ENCODE measurements around the gene IFI27. TPM values are rescaled to one million over a fixed set of nuclear protein-coding genes. Genes with fewer than 3 reads are reported as not detected.
A peak's percentile ranks its signal among the peaks of the same experiment; 100 is the strongest.
"Not testable (repeated sequence)": the region's sequence is repeated elsewhere in the genome, so short reads cannot be mapped to it uniquely, and the experiment has no call there.

Gene IFI27
- total RNA-seq, 2 donors from 2014 or later: 138 to 441 TPM

GRCh38 chr14:94139421-94139820 is 28.9 kb downstream of the IFI27 start:
- ATAC-seq: no peak
- no peak for DNase-seq
- intact Hi-C loops (cut with DNase I): loop anchor here (5.0 to 10.0 kb wide), 3 partner anchors 38 to 205 kb away; no protein-coding TSS in a partner anchor

- no peak for ATAC-seq
- DNase-seq: no peak
- intact Hi-C loops (cut with DNase I): no loop called here
Observed at GRCh38 chr14:94142247-94142646, 31.7 kb downstream of the IFI27 start.

- DNase-seq: no peak
- ATAC-seq: no peak
- intact Hi-C loops (cut with DNase I): no loop called here
Observed at GRCh38 chr14:94142836-94143235, 32.3 kb downstream of the IFI27 start.

GRCh38 chr14:94143239-94143638 is 32.7 kb downstream of the IFI27 start:
- intact Hi-C loops (cut with DNase I): no loop called here
- DNase-seq: no peak
- no peak for ATAC-seq

GRCh38 chr14:94143711-94144110 is 33.2 kb downstream of the IFI27 start:
- no peak for DNase-seq
- no peak for ATAC-seq
- intact Hi-C loops (cut with DNase I): no loop called here

GRCh38 chr14:94144765-94145164 is 34.2 kb downstream of the IFI27 start:
- ATAC-seq (no peak), DNase-seq (no peak)
- intact Hi-C loops (cut with DNase I): no loop called here

GRCh38 chr14:94145902-94146527 is 35.5 kb downstream of the IFI27 start:
- ATAC-seq: no peak
- DNase-seq: no peak
- intact Hi-C loops (cut with DNase I): no loop called here

GRCh38 chr14:94152676-94153075 is 42.1 kb downstream of the IFI27 start:
- intact Hi-C loops (cut with DNase I): no loop called here
- ATAC-seq (no peak), DNase-seq (no peak)

GRCh38 chr14:94153750-94154342 is 43.3 kb downstream of the IFI27 start:
- ATAC-seq (no peak), DNase-seq (no peak)
- intact Hi-C loops (cut with DNase I): no loop called here

- ATAC-seq; intact Hi-C loops (cut with DNase I); DNase-seq: not testable (repeated sequence)
Observed at GRCh38 chr14:94156143-94156542, 45.6 kb downstream of the IFI27 start.

GRCh38 chr14:94157197-94157596 is 46.7 kb downstream of the IFI27 start:
- ATAC-seq: no peak
- no peak for DNase-seq
- intact Hi-C loops (cut with DNase I): no loop called here

- no peak for DNase-seq
- intact Hi-C loops (cut with DNase I): no loop called here
- no peak for ATAC-seq
Observed at GRCh38 chr14:94158239-94158883, 47.8 kb downstream of the IFI27 start.

- ATAC-seq (no peak), DNase-seq (no peak)
- intact Hi-C loops (cut with DNase I): no loop called here
Observed at GRCh38 chr14:94161058-94161457, 50.5 kb downstream of the IFI27 start.

- ATAC-seq (peak in 1 of 2 donors; percentile 50), DNase-seq (no peak)
- intact Hi-C loops (cut with DNase I): no loop called here
Observed at GRCh38 chr14:94161981-94162380, 51.4 kb downstream of the IFI27 start.

- ATAC-seq: no peak
- intact Hi-C loops (cut with DNase I): no loop called here
- DNase-seq: no peak
Observed at GRCh38 chr14:94162466-94162865, 51.9 kb downstream of the IFI27 start.

- ATAC-seq (no peak), DNase-seq (no peak)
- intact Hi-C loops (cut with DNase I): no loop called here
Observed at GRCh38 chr14:94163796-94164195, 53.3 kb downstream of the IFI27 start.

GRCh38 chr14:94164685-94165431 is 54.3 kb downstream of the IFI27 start:
- no peak for DNase-seq
- intact Hi-C loops (cut with DNase I): no loop called here
- ATAC-seq: peak in 1 of 2 donors; percentile 53

- DNase-seq (no peak), ATAC-seq (no peak)
- intact Hi-C loops (cut with DNase I): no loop called here
Observed at GRCh38 chr14:94165744-94166143, 55.2 kb downstream of the IFI27 start.

All from left cardiac atrium (tissue), 4 donors.